Stomach (tissue), 9 donors: ENCODE data around the gene CDH15. TPM values are rescaled to one million over a fixed set of nuclear protein-coding genes. Genes with fewer than 3 reads are reported as not detected.

Experiments used
- DNase-seq, 2 donors: peaks; one replicate each; pipeline versions ENCODE4 v3.0.0 to v3.0.0-alpha.2; 2013 to 2019
- H3K27ac ChIP-seq, 5 donors: fragments of 200-600 bp in 4 of 5; sonication (generic) in 4 of 5; one replicate each; pipeline ENCODE4 v1.5.1; 2013 to 2019; ENCODE audit warnings: mild to moderate bottlenecking in 1 of 5, moderate library complexity in 1 of 5
- H3K27me3 ChIP-seq, 3 donors: fragments of 200-600 bp; sonication (generic); one replicate each; pipeline ENCODE4 v1.5.1; 2017 to 2019; ENCODE audit warnings: mixed run types in 1 of 3
- H3K36me3 ChIP-seq, 4 donors: fragments of 200-600 bp; sonication (generic); 1 replicate in 3 of 4; 2 replicates in 1 of 4; pipeline ENCODE4 v1.5.1; 2016 to 2019
- H3K4me1 ChIP-seq, 4 donors: fragments of 200-600 bp; sonication (generic); one replicate each; pipeline ENCODE4 v1.5.1; 2016 to 2019
- H3K4me3 ChIP-seq, 4 donors: fragments of 200-600 bp; sonication (generic) in 3 of 4; one replicate each; pipeline ENCODE4 v1.5.1; 2016 to 2019; ENCODE audit warnings: mild to moderate bottlenecking in 1 of 4
- H3K9me3 ChIP-seq, 4 donors: fragments of 200-600 bp; sonication (generic); one replicate each; pipeline ENCODE4 v1.5.1; 2016 to 2019
- EP300 ChIP-seq: sonication (generic); formaldehyde crosslinking; IDR thresholded peaks from one replicate; pipeline ENCODE4 v1.6.1; 2017; ENCODE audit warnings: antibody characterized with exemption
- POLR2A ChIP-seq, 4 donors: fragments of 450-650 bp; IDR thresholded peaks; one replicate each; pipeline ENCODE4 v1.6.1; 2016; ENCODE audit warnings: antibody characterized with exemption in 4 of 4, control low read depth in 2 of 4, mild to moderate bottlenecking in 1 of 4, moderate library complexity in 1 of 4
- POLR2AphosphoS5 ChIP-seq, 3 donors: sonication (generic); formaldehyde crosslinking; IDR thresholded peaks; one replicate each; pipeline ENCODE4 v1.6.1; 2016; ENCODE audit warnings: antibody characterized with exemption in 3 of 3
- WGBS, 5 donors: extraction: QIAGEN DNeasy Blood & Tissue Kit in 3 of 5; methylation state at CpG; one replicate each; pipeline versions ENCODE4 v1.1.5 to v1.1.7; 2013 to 2018; 5-methylcytosine and 5-hydroxymethylcytosine counted together
- intact Hi-C: fragments of 100-400 bp; cut with DNase I; formaldehyde crosslinking; loops from one replicate; pipeline ENCODE4 v1.15.1; 2023; ENCODE audit warnings: low total_unique reads
- polyA plus RNA-seq, 3 donors: library from polyadenylated mRNA; stranded (reverse); fragments of 200-250 nt; gene quantifications; one replicate each; pipeline ENCODE4 v1.2.3, GENCODE V29; 2013
- total RNA-seq, 5 donors: library from RNA; depleted of rRNA; stranded (reverse); fragments of >200 nt; gene quantifications; one replicate each; pipeline versions ENCODE4 v1.1.0 to v1.2.3, GENCODE V29; 2014 to 2016
- TF ChIP-seq, protein P1 (sequence below), 7 experiments: fragments of 450-650 bp in 4 of 7; fragments of 200-600 bp in 3 of 7; sonication (generic) in 3 of 7; IDR thresholded peaks; one replicate each; pipeline ENCODE4 v1.5.1; 2016 to 2019; ENCODE audit warnings: antibody characterized with exemption in 7 of 7, control low read depth in 2 of 7, mild to moderate bottlenecking in 1 of 7
- donor health status: healthy with polysubstance abuse.
- donor health status: Bipolar disorder and iron deficiency.
- donor health status: healthy.

CDH15 gene
- total and polyA plus RNA-seq, 8 donors = 0.20 to 0.31 TPM; not detected in 6

GRCh38 chr16:89210904-89211515, 39.5 kb downstream of the CDH15 start:
- no peak for TF ChIP-seq EP300
- TF ChIP-seq, protein P1, sequence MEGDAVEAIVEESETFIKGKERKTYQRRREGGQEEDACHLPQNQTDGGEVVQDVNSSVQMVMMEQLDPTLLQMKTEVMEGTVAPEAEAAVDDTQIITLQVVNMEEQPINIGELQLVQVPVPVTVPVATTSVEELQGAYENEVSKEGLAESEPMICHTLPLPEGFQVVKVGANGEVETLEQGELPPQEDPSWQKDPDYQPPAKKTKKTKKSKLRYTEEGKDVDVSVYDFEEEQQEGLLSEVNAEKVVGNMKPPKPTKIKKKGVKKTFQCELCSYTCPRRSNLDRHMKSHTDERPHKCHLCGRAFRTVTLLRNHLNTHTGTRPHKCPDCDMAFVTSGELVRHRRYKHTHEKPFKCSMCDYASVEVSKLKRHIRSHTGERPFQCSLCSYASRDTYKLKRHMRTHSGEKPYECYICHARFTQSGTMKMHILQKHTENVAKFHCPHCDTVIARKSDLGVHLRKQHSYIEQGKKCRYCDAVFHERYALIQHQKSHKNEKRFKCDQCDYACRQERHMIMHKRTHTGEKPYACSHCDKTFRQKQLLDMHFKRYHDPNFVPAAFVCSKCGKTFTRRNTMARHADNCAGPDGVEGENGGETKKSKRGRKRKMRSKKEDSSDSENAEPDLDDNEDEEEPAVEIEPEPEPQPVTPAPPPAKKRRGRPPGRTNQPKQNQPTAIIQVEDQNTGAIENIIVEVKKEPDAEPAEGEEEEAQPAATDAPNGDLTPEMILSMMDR (IDR thresholded peaks at IDR 0.05) = no peak
- no peak for TF ChIP-seq POLR2AphosphoS5 (IDR thresholded peaks at IDR 0.05)
- TF ChIP-seq POLR2A (IDR thresholded peaks at IDR 0.05) = no peak

GRCh38 chr16:89216315-89217137, 45.0 kb downstream of the CDH15 start:
- TF ChIP-seq, protein P1 (IDR thresholded peaks at IDR 0.05) = peak in 5 of 7 experiments; percentile 46 to 88 (median 60)
- TF ChIP-seq EP300 (no peak), POLR2AphosphoS5 (IDR thresholded peaks at IDR 0.05) (peak in 2 of 3 donors; percentile 67 to 74)
- intact Hi-C loops = loop anchor here (10.0 kb wide), 1 partner anchor 482 kb away; no protein-coding TSS in a partner anchor
- 0 to 1% (median 1%) methylated on average over 25 of the region's 25 CpGs for WGBS, 5 donors

More at GRCh38 chr16:89210904-89211515, 39.5 kb downstream of the CDH15 start:
- intact Hi-C loops = loop anchor here (10.0 kb wide), 1 partner anchor 476 kb away; no protein-coding TSS in a partner anchor
- WGBS, 5 donors = 65 to 73% (median 68%) methylated on average over 11 to 15 of the region's 15 CpGs
- Histone ChIP-seq H3K27me3 (peaks cover 0 to 26% (median 0%) of the 10 kb centered on the region in 3 donors), H3K4me3 (no peak overlapping the region), H3K4me1 (peaks cover 4 to 12% (median 8%) of the 10 kb centered on the region in 4 donors), H3K9me3 (no peaks in the 10 kb centered on the region), H3K36me3 (no peaks in the 10 kb centered on the region), H3K27ac (no peak overlapping the region)
- DNase-seq = no peak

GRCh38 chr16:89217138-89217387, 45.5 kb downstream of the CDH15 start:
- Histone ChIP-seq H3K9me3 (no peaks in the 10 kb centered on the region), H3K27me3 (no peaks in the 10 kb centered on the region), H3K4me1 (peaks cover 22 to 40% (median 36%) of the 10 kb centered on the region in 4 donors), H3K27ac (peak overlapping the region; percentile 92 to 99 (median 97)), H3K4me3 (peak overlapping the region; percentile 65 to 99 (median 84)), H3K36me3 (peaks cover 11 to 27% (median 22%) of the 10 kb centered on the region in 4 donors)
- WGBS, 5 donors = 0 to 1% (median 0%) methylated on average over 11 of the region's 11 CpGs
- no peak for DNase-seq
- no peak for TF ChIP-seq EP300
- TF ChIP-seq POLR2A (IDR thresholded peaks at IDR 0.05) = no peak
- TF ChIP-seq POLR2AphosphoS5 (IDR thresholded peaks at IDR 0.05) = no peak
- TF ChIP-seq, protein P1 (IDR thresholded peaks at IDR 0.05) = no peak
- intact Hi-C loops = loop anchor here (10.0 kb wide), 1 partner anchor 482 kb away; no protein-coding TSS in a partner anchor

More at GRCh38 chr16:89216315-89217137, 45.0 kb downstream of the CDH15 start:
- Histone ChIP-seq H3K27ac (peak overlapping the region; percentile 49 to 98 (median 96)), H3K36me3 (peaks cover 5 to 22% (median 16%) of the 10 kb centered on the region in 4 donors), H3K4me3 (peak overlapping the region; percentile 65 to 99 (median 84)), H3K9me3 (no peaks in the 10 kb centered on the region), H3K4me1 (peaks cover 22 to 40% (median 36%) of the 10 kb centered on the region in 4 donors), H3K27me3 (no peaks in the 10 kb centered on the region)
- peak; percentile 82 to 93 for DNase-seq

DNA sequence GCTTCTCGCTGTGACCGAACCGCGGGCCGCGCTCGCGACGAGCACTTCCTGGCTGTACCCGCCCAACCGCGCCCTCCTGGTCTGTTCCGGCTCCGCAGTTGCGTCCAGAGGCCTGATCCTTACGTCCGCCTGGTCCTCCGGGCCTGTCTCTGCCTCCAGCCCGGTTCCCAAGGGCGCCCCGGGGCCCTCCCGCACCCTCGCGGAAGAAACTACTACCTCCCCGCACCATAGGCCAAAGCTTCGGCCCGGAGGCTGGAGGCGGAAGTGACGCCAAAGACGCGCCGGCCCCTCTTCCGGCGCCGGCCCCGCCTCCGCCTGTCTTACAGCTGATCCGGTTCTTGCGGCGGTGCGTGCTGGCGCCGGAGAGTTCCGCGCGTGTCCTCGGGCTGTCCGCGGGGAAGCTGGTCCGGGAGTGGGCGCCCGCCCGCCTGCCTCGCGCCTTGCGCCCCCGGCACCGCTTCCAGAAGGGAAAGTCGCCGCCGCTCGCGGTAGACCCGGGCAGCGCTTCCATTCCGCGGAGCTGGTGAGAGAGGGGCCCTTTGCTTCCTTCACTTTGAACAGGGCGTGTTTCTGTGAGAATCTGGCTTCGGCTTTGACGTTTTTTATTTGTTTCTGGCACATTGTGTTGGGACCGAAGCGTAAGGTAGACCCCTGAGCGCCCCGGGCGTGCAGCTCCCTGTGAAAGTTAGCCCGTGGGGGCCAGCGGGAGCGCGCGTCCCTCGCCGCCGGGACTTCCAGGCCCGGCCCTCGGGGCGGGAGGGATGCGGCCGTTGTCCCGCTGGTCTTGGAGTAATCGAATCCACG, 46.0 kb downstream of the CDH15 start, which contains the start of gene ZNF778:
Gene ZNF778, plus strand, starts transcription at position 316 of the 804 bp plus-strand sequence. CDS start 3,425 bp downstream, outside the sequence.
- Histone ChIP-seq H3K27me3 (no peaks in the 10 kb centered on the region), H3K27ac (peak within 1 kb of the TSS; percentile 92 to 99 (median 97)), H3K9me3 (no peaks in the 10 kb centered on the region), H3K4me1 (peaks cover 22 to 40% (median 36%) of the 10 kb centered on the region in 4 donors), H3K36me3 (peaks cover 16 to 33% (median 27%) of the 10 kb centered on the region in 4 donors), H3K4me3 (peak within 1 kb of the TSS; percentile 65 to 99 (median 84))
- DNase-seq = peak; percentile 87 to 96
- TF ChIP-seq POLR2AphosphoS5 (IDR thresholded peaks at IDR 0.05) (peak; percentile 41 to 94 (median 87)), EP300 (no peak)
- TF ChIP-seq, protein P1 (IDR thresholded peaks at IDR 0.05) = peak in 1 of 7 experiments; percentile 19
- WGBS, 5 donors = 0 to 1% (median 0%) methylated on average over 42 to 91 of the region's 91 CpGs
- intact Hi-C loops = loop anchor here (10.0 kb wide), 1 partner anchor 483 kb away; no protein-coding TSS in a partner anchor
